WTC11 (cell line): ENCODE data around the gene GALR3. TPM values are rescaled to one million over a fixed set of nuclear protein-coding genes. Genes with fewer than 3 reads are reported as not detected.

ENCODE experiments used
- ATAC-seq: fragments of 200-7000 bp; cut with Tn5 transposase; 2 replicates; pipeline ENCODE4 v1.10.0; 2021; ENCODE audit warnings: mild to moderate bottlenecking, moderate library complexity
- CTCF ChIA-PET: fragments of 300-600 bp; sonication (Branson Sonifier 250); formaldehyde crosslinking; loops from one replicate; lab custom pipeline; 2021; ENCODE audit warnings: antibody characterized with exemption; lab: Charles Lee
- POLR2A ChIA-PET: fragments of 350-600 bp; sonication (Branson Sonifier 250); formaldehyde crosslinking; loops from one replicate; lab custom pipeline; 2021; ENCODE audit warnings: antibody characterized with exemption; lab: Charles Lee
- DNase-seq: peaks from one replicate; pipeline ENCODE4 v3.0.0; 2021; ENCODE audit warnings: low spot score
- H3K27ac Mint-ChIP-seq: 2 replicates; pipeline ENCODE4 v1.8.0; 2021; ENCODE audit warnings: mixed read lengths
- H3K27me3 Mint-ChIP-seq: 2 replicates; pipeline ENCODE4 v1.8.0; 2021; ENCODE audit warnings: low read depth, mild to moderate bottlenecking, moderate library complexity, mixed read lengths
- H3K36me3 Mint-ChIP-seq: 2 replicates; pipeline ENCODE4 v1.8.0; 2021; ENCODE audit warnings: mixed read lengths
- H3K4me1 Mint-ChIP-seq: 2 replicates; pipeline ENCODE4 v1.8.0; 2022; ENCODE audit warnings: mixed read lengths
- H3K4me3 Mint-ChIP-seq: 2 replicates; pipeline ENCODE4 v1.8.0; 2021; ENCODE audit warnings: mild to moderate bottlenecking, moderate library complexity, mixed read lengths
- H3K9me3 Mint-ChIP-seq: 2 replicates; pipeline ENCODE4 v1.8.0; 2021; ENCODE audit warnings: mixed read lengths
- AFF4 ChIP-seq: sonication (generic); formaldehyde crosslinking; IDR thresholded peaks from 2 replicates; pipeline ENCODE4 v1.8.1; 2023; ENCODE audit warnings: mild to moderate bottlenecking, missing genetic modification reagents, borderline replicate concordance
- CREB1 ChIP-seq: sonication (generic); formaldehyde crosslinking; IDR thresholded peaks from 2 replicates; pipeline ENCODE4 v1.8.0; 2023; ENCODE audit warnings: mild to moderate bottlenecking, missing genetic modification reagents
- CREM ChIP-seq: sonication (generic); formaldehyde crosslinking; IDR thresholded peaks from 2 replicates; pipeline ENCODE4 v1.8.1; 2022; ENCODE audit warnings: mild to moderate bottlenecking, missing genetic modification reagents, moderate library complexity
- E2F4 ChIP-seq: sonication (generic); formaldehyde crosslinking; IDR thresholded peaks from 2 replicates; pipeline ENCODE4 v1.8.1; 2022; ENCODE audit warnings: low read depth, mild to moderate bottlenecking, moderate library complexity, missing genetic modification reagents, borderline replicate concordance
- ELF4 ChIP-seq: sonication (generic); formaldehyde crosslinking; IDR thresholded peaks from 2 replicates; pipeline ENCODE4 v1.8.1; 2022; ENCODE audit warnings: low read depth, mild to moderate bottlenecking, moderate library complexity, missing genetic modification reagents
- ETV6 ChIP-seq: sonication (generic); formaldehyde crosslinking; IDR thresholded peaks from 2 replicates; pipeline ENCODE4 v1.8.1; 2022; ENCODE audit warnings: mild to moderate bottlenecking, missing genetic modification reagents
- FOXK1 ChIP-seq: sonication (generic); formaldehyde crosslinking; IDR thresholded peaks from 2 replicates; pipeline ENCODE4 v1.8.0; 2022; ENCODE audit warnings: mild to moderate bottlenecking, moderate library complexity, missing genetic modification reagents
- FOXP1 ChIP-seq: sonication (generic); formaldehyde crosslinking; IDR thresholded peaks from 2 replicates; pipeline ENCODE4 v1.8.0; 2022; ENCODE audit warnings: missing genetic modification reagents, mild to moderate bottlenecking, moderate library complexity, borderline replicate concordance
- FOXP4 ChIP-seq: sonication (generic); formaldehyde crosslinking; IDR thresholded peaks from 2 replicates; pipeline ENCODE4 v1.8.0; 2022; ENCODE audit warnings: mild to moderate bottlenecking, missing genetic modification reagents
- JAZF1 ChIP-seq: fragments of 250-450 bp; sonication (Bioruptor Pico); IDR thresholded peaks from 2 replicates; pipeline ENCODE4 v1.9.0; 2021; ENCODE audit warnings: moderate library complexity, mild to moderate bottlenecking, inconsistent platforms
- NR2C2 ChIP-seq: sonication (generic); formaldehyde crosslinking; IDR thresholded peaks from 2 replicates; pipeline ENCODE4 v1.8.0; 2022; ENCODE audit warnings: mild to moderate bottlenecking, missing genetic modification reagents
- RELA ChIP-seq: sonication (generic); formaldehyde crosslinking; IDR thresholded peaks from 2 replicates; pipeline ENCODE4 v1.8.1; 2022; ENCODE audit warnings: missing genetic modification reagents, mild to moderate bottlenecking, borderline replicate concordance
- TEAD4 ChIP-seq: sonication (generic); formaldehyde crosslinking; IDR thresholded peaks from 2 replicates; pipeline ENCODE4 v1.8.0; 2022; ENCODE audit warnings: mild to moderate bottlenecking, missing genetic modification reagents
- TP53 ChIP-seq: sonication (generic); formaldehyde crosslinking; IDR thresholded peaks from 2 replicates; pipeline ENCODE4 v1.8.1; 2023; ENCODE audit warnings: mild to moderate bottlenecking, missing genetic modification reagents
- ZBTB43 ChIP-seq: sonication (generic); formaldehyde crosslinking; IDR thresholded peaks from 2 replicates; pipeline ENCODE4 v1.8.1; 2023; ENCODE audit warnings: mild to moderate bottlenecking, missing genetic modification reagents
- ZNF263 ChIP-seq: sonication (generic); formaldehyde crosslinking; IDR thresholded peaks from 2 replicates; pipeline ENCODE4 v1.8.1; 2022; ENCODE audit warnings: low read depth, mild to moderate bottlenecking, moderate library complexity, missing genetic modification reagents
- ZNF317 ChIP-seq: sonication (generic); formaldehyde crosslinking; IDR thresholded peaks from 2 replicates; pipeline ENCODE4 v1.8.1; 2023; ENCODE audit warnings: low read depth, mild to moderate bottlenecking, moderate library complexity, missing genetic modification reagents, borderline replicate concordance
- ZNF423 ChIP-seq: fragments of 250-450 bp; sonication (Bioruptor Pico); IDR thresholded peaks from 2 replicates; pipeline ENCODE4 v2.1.2; 2022; ENCODE audit warnings: mild to moderate bottlenecking, moderate library complexity
- total RNA-seq: library from RNA; stranded (reverse); gene quantifications from 3 replicates; pipeline ENCODE4 v1.2.3, GENCODE V29; 2021
- TF ChIP-seq, protein P1 (sequence below): sonication (generic); formaldehyde crosslinking; IDR thresholded peaks from 2 replicates; pipeline ENCODE4 v1.8.1; 2023; ENCODE audit warnings: mild to moderate bottlenecking, moderate library complexity, missing genetic modification reagents
- TF ChIP-seq, protein P2 (sequence below): sonication (generic); formaldehyde crosslinking; IDR thresholded peaks from 2 replicates; pipeline ENCODE4 v1.8.0; 2022; ENCODE audit warnings: mild to moderate bottlenecking, missing genetic modification reagents
- TF ChIP-seq, protein P3 (sequence below): sonication (generic); formaldehyde crosslinking; IDR thresholded peaks from 2 replicates; pipeline ENCODE4 v1.8.1; 2023; ENCODE audit warnings: mild to moderate bottlenecking, missing genetic modification reagents, moderate library complexity

GALR3 gene
- total RNA-seq, 1 experiment from 2014 or later, result 0.79 TPM

DNA sequence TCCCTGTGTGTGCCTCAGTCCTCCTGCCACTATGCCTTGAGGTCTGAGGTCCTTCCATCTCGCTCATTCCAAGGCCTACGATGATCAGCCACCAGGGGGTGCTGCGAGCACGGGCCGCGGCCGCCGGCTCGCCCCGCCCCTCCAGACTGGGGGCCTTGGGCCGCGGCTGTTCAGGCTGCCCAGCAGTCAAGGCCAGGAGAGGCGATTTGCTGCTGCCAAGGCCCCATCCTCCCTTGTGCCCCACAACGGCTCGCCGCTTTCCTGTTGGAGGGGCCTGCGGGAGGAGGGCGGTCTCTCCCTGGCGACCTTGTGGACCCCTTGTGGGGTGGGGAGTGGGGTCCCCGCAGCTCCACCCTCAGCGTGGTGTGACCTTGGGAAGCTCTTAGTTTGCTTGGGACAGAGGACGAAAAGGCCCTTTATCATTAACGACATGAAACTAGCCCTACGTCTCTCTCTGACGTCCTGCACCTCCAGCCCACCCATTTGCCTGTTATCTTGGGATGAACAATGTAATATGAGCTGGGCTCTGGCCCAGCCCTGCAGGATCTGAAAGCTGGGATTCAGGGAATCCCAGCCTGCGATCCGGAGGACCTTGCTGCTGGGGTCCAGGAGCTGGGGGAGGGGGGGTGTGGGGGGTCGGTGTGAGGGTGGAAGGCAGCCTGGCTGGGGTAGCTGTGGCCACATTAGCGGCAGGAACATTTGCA lies 5.3 kb upstream of the GALR3 start (continued):
- TF ChIP-seq ZBTB43 (CRISPR knock-in tag), result no peak
- TF ChIP-seq, all 79 proteins: peak for 18

- H3K27me3 Mint-ChIP-seq, result peaks cover 45% of the 10 kb centered on the region
- peaks cover 29% of the 10 kb centered on the region for H3K4me1 Mint-ChIP-seq
- no peak overlapping the region for H3K27ac Mint-ChIP-seq
- POLR2A ChIA-PET, result interaction anchor here (1.0 to 2.8 kb wide), 6 partner anchors 9 to 211 kb away, joined by 3 to 42 read pairs (median 6); partner anchors contain the start of gene GCAT
- ATAC-seq (peak; percentile 20), DNase-seq (peak; percentile 75)
- H3K9me3 Mint-ChIP-seq, result no peaks in the 10 kb centered on the region
- peaks cover 6% of the 10 kb centered on the region for H3K36me3 Mint-ChIP-seq
- CTCF ChIA-PET, result interaction anchor here (0.6 to 5.1 kb wide), 36 partner anchors 10 to 373 kb away, joined by 3 to 109 read pairs (median 6); partner anchors contain the start of genes ANKRD54, C22orf23, GCAT and MICALL1
- peak overlapping the region; percentile 71 for H3K4me3 Mint-ChIP-seq
- TF ChIP-seq, protein P1, sequence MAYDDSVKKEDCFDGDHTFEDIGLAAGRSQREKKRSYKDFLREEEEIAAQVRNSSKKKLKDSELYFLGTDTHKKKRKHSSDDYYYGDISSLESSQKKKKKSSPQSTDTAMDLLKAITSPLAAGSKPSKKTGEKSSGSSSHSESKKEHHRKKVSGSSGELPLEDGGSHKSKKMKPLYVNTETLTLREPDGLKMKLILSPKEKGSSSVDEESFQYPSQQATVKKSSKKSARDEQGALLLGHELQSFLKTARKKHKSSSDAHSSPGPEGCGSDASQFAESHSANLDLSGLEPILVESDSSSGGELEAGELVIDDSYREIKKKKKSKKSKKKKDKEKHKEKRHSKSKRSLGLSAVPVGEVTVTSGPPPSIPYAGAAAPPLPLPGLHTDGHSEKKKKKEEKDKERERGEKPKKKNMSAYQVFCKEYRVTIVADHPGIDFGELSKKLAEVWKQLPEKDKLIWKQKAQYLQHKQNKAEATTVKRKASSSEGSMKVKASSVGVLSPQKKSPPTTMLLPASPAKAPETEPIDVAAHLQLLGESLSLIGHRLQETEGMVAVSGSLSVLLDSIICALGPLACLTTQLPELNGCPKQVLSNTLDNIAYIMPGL (CRISPR knock-in tag), result peak; percentile 94
- peak; percentile 90 for TF ChIP-seq FOXP4
- TF ChIP-seq, protein P2, sequence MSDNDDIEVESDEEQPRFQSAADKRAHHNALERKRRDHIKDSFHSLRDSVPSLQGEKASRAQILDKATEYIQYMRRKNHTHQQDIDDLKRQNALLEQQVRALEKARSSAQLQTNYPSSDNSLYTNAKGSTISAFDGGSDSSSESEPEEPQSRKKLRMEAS (CRISPR knock-in tag), result peak; percentile 99
- TF ChIP-seq FOXP1 (CRISPR knock-in tag), result peak; percentile 94
- no peak for TF ChIP-seq TEAD4 (CRISPR knock-in tag)
- TF ChIP-seq ZNF423, result 0 out of 2 replicates have a peak, but pooled peaks have one; percentile 8
- TF ChIP-seq ZNF317 (CRISPR knock-in tag), result peak; percentile 46; the same call in 1 of the 2 replicates
- peak; percentile 82 for TF ChIP-seq AFF4 (CRISPR knock-in tag)
- TF ChIP-seq, protein P3, sequence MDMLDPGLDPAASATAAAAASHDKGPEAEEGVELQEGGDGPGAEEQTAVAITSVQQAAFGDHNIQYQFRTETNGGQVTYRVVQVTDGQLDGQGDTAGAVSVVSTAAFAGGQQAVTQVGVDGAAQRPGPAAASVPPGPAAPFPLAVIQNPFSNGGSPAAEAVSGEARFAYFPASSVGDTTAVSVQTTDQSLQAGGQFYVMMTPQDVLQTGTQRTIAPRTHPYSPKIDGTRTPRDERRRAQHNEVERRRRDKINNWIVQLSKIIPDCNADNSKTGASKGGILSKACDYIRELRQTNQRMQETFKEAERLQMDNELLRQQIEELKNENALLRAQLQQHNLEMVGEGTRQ (CRISPR knock-in tag), result no peak; the same call in none of the 2 replicates
- no peak; the same call in 1 of the 2 replicates for TF ChIP-seq NR2C2
- peak; percentile 69; the same call in 1 of the 2 replicates for TF ChIP-seq ZNF263 (CRISPR knock-in tag)
- TF ChIP-seq FOXK1, result no peak; the same call in 1 of the 2 replicates
- TF ChIP-seq TP53 (CRISPR knock-in tag), result 0 out of 2 replicates have a peak, but pooled peaks have one; percentile 55
- TF ChIP-seq ETV6 (CRISPR knock-in tag), result peak; percentile 92
- TF ChIP-seq ELF4 (CRISPR knock-in tag), result peak; percentile 80; the same call in 1 of the 2 replicates
- TF ChIP-seq CREM (CRISPR knock-in tag), result peak; percentile 81
- peak; percentile 54; the same call in 1 of the 2 replicates for TF ChIP-seq CREB1 (CRISPR knock-in tag)
- no peak for TF ChIP-seq E2F4 (CRISPR knock-in tag)
- TF ChIP-seq RELA, result peak; percentile 45; the same call in 1 of the 2 replicates
- TF ChIP-seq JAZF1 (CRISPR knock-in tag), result no peak
These were observed 4.6 kb upstream of the GALR3 start for GRCh38 chr22:37818409-37819104.
